Measurements from ENCODE around the gene EFL1. TPM values are rescaled to one million over a fixed set of nuclear protein-coding genes. Genes with fewer than 3 reads are reported as not detected.
"Not testable (repeated sequence)": the region's sequence is repeated elsewhere in the genome, so short reads cannot be mapped to it uniquely, and the experiment has no call there.

EFL1 gene
- total RNA-seq (2014; rRNA removed; shearing (Covaris generic)): 17.6 and 18.7 TPM in 2 replicates
- polyA plus RNA-seq (2015; cell fraction: cytosol; rRNA removed): 9.9 and 12.7 TPM in 2 replicates
- polyA plus RNA-seq (2015; cell fraction: nucleus; rRNA removed): 8.0 and 14.1 TPM in 2 replicates

- in situ Hi-C loops (cut with HindIII; ENCODE audit: low pct_unique_long_range_greater_than_20kb, low sequenced_read_pairs): no loop called here
- DNase-seq (ENCODE audit: low read depth, low spot score): peak; percentile 84
Measured at GRCh38 chr15:82262422-82263026, at the start of gene EFL1, which contains the start of gene SAXO2. Gene EFL1 (minus strand): TSS chr15:82262734. CDS start chr15:82261778, 956 bp downstream. Gene SAXO2 (plus strand): TSS chr15:82262818. CDS start chr15:82262880, 62 bp downstream.

- in situ Hi-C loops (cut with HindIII; ENCODE audit: low pct_unique_long_range_greater_than_20kb, low sequenced_read_pairs); DNase-seq (ENCODE audit: low read depth, low spot score): not testable (repeated sequence)
Measured at GRCh38 chr15:82311321-82311720, 48.8 kb upstream of the EFL1 start.

DNA sequence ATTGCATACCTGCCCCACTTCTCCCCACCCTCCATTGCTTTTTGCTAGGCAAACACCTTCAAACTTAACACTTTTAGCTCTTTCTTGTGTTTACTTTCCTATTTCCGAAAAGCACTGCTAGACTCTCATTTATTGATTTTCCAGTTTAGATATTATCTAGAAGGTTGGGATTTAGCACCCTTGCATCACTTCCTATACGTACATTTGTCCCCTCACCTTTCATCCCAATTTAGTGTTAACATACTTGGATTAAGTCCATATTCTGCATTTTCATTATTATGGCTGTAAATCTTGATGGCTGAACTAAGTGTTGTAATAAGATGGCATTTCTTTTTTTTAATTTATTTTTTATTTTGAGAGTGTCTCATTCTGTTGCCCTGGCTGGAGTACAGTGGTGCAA, 47.3 kb upstream of the EFL1 start:
- no peak for DNase-seq (ENCODE audit: low read depth, low spot score)
- in situ Hi-C loops (cut with HindIII; ENCODE audit: low pct_unique_long_range_greater_than_20kb, low sequenced_read_pairs): no loop called here

DNA sequence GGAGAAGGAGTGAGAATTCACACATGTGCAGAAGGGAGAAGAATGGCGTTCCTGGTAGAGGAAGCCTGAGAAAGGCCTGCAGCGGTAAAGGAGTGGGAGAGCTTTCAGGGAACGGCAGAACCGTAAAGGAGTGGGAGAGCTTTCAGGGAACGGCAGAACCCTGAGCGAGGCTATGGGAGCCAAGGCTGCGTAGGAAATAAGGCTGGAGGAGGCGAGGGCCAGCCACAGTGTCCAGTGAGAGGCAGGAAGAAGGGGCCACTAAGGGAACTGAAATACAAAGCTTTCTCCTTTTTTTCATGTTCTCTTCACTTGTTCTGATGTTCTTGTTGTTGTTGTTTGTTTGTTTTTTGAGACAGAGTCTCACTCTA, 45.2 kb upstream of the EFL1 start:
- in situ Hi-C loops (cut with HindIII; ENCODE audit: low pct_unique_long_range_greater_than_20kb, low sequenced_read_pairs): no loop called here
- no peak for DNase-seq (ENCODE audit: low read depth, low spot score)

GRCh38 chr15:82306791-82307713, 44.5 kb upstream of the EFL1 start:
- DNase-seq (ENCODE audit: low read depth, low spot score): no peak
- in situ Hi-C loops (cut with HindIII; ENCODE audit: low pct_unique_long_range_greater_than_20kb, low sequenced_read_pairs): no loop called here

GRCh38 chr15:82305621-82306048, 43.1 kb upstream of the EFL1 start:
- in situ Hi-C loops (cut with HindIII; ENCODE audit: low pct_unique_long_range_greater_than_20kb, low sequenced_read_pairs): no loop called here
- no peak for DNase-seq (ENCODE audit: low read depth, low spot score)

GRCh38 chr15:82304778-82305090, 42.2 kb upstream of the EFL1 start:
- DNase-seq (ENCODE audit: low read depth, low spot score): no peak
- in situ Hi-C loops (cut with HindIII; ENCODE audit: low pct_unique_long_range_greater_than_20kb, low sequenced_read_pairs): no loop called here

GRCh38 chr15:82303956-82304777, 41.6 kb upstream of the EFL1 start:
- in situ Hi-C loops (cut with HindIII; ENCODE audit: low pct_unique_long_range_greater_than_20kb, low sequenced_read_pairs): no loop called here
- no peak for DNase-seq (ENCODE audit: low read depth, low spot score)

- DNase-seq (ENCODE audit: low read depth, low spot score): no peak
- in situ Hi-C loops (cut with HindIII; ENCODE audit: low pct_unique_long_range_greater_than_20kb, low sequenced_read_pairs): no loop called here
Measured at GRCh38 chr15:82301296-82302016, 38.9 kb upstream of the EFL1 start.

GRCh38 chr15:82300883-82301282, 38.3 kb upstream of the EFL1 start:
- no peak for DNase-seq (ENCODE audit: low read depth, low spot score)
- in situ Hi-C loops (cut with HindIII; ENCODE audit: low pct_unique_long_range_greater_than_20kb, low sequenced_read_pairs): no loop called here

DNA sequence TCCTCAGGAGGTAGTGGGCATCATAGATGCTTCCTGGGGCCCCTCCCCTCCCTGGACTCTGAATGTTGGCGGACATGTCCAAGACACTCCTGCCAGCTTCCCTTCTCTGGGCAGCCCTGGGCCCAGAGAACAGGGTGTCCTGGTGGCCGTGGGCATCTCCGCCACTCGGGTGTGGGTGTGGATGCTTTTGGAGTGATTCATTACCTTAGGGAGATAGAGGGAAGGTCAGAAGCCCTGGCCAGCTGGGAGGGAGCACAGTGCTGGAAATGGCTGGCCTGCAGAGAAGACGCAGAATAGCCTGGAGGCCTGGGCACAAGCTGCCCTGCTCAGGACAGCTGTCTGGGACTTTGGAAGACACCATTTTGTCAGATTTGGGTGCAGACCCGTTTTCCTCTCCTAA, 37.8 kb upstream of the EFL1 start:
- DNase-seq (ENCODE audit: low read depth, low spot score); in situ Hi-C loops (cut with HindIII; ENCODE audit: low pct_unique_long_range_greater_than_20kb, low sequenced_read_pairs): not testable (repeated sequence)

DNA sequence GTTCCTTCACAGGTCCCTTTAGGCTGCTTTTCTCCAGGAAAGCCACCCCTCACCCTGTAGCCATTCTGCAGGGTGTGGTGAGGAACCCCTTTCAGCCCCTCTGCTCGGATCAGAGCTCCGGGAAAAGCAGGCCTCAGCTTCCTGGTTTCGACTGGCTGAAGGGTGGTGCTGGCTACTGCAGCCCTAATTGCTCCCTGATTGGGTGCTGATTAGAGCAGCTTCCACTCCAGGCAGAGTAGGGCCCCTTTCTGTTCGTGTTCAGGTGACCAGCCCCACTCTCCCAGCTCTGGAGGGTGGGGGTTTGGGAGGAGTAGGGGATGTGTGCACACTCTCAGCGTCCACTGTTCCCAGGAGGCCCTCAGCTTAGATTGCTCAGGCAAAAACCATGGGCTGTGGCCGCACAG, 37.0 kb upstream of the EFL1 start:
- DNase-seq (ENCODE audit: low read depth, low spot score); in situ Hi-C loops (cut with HindIII; ENCODE audit: low pct_unique_long_range_greater_than_20kb, low sequenced_read_pairs): not testable (repeated sequence)

DNA sequence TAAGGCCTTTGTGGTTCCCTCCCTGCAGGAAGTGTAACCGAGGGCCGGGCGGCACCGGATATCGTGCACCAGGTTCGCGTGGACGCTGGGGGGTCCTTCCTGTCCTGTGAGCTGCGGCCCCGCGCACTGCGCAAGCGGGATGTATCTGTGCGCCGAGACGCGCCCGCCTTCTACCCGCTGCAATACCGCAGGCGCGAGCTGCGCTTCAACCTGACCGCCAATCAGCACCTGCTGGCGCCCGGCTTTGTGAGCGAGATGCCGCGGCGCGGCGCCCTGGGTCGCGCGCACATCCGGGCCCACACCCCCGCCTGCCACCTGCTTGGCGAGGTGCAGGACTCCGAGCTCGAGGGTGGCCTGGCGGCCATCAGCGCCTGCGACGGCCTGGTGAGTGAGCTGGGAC, 36.0 kb upstream of the EFL1 start:
- no peak for DNase-seq (ENCODE audit: low read depth, low spot score)
- in situ Hi-C loops (cut with HindIII; ENCODE audit: low pct_unique_long_range_greater_than_20kb, low sequenced_read_pairs): no loop called here

GRCh38 chr15:82298032-82298431, 35.5 kb upstream of the EFL1 start:
- in situ Hi-C loops (cut with HindIII; ENCODE audit: low pct_unique_long_range_greater_than_20kb, low sequenced_read_pairs): no loop called here
- no peak for DNase-seq (ENCODE audit: low read depth, low spot score)

GRCh38 chr15:82297546-82297945, 35.0 kb upstream of the EFL1 start:
- in situ Hi-C loops (cut with HindIII; ENCODE audit: low pct_unique_long_range_greater_than_20kb, low sequenced_read_pairs): no loop called here
- DNase-seq (ENCODE audit: low read depth, low spot score): no peak

DNA sequence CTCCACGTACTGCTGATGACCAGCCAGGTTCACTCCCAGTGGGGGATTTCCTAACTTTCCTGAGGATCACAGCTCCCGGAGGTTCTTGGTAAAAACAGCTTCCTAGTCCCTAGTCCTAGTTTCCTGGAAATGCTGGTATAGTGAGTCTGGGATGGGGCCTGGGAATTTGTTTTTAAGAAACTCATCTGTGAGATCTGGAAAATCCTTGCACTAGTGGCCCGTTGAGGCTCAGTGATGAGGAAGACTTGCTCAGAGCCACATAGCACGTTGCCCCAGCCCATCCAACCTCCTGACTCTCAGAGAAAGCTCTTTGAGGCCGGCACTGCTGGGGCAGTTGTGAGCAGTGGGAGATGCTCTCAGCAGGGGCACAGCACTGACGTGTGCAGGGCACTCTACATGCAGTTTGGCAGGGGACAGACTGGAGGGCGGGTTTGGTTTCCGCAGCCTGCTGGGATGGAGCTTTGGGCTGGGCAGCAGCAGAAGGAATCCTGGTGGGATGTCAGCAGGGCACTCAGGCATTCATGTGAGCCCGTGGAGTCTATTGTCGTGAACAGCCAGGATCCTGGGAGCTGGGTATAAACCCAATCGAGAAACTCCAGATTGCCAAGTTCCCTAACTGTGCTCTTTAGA, 31.6 kb upstream of the EFL1 start:
- in situ Hi-C loops (cut with HindIII; ENCODE audit: low pct_unique_long_range_greater_than_20kb, low sequenced_read_pairs): no loop called here
- no peak for DNase-seq (ENCODE audit: low read depth, low spot score)

- in situ Hi-C loops (cut with HindIII; ENCODE audit: low pct_unique_long_range_greater_than_20kb, low sequenced_read_pairs): no loop called here
- DNase-seq (ENCODE audit: low read depth, low spot score): no peak
Measured at GRCh38 chr15:82292271-82292670, 29.7 kb upstream of the EFL1 start.
